K562 (cell line): ENCODE measurements around the gene BNIP5. TPM values are rescaled to one million over a fixed set of nuclear protein-coding genes. Genes with fewer than 3 reads are reported as not detected.
A peak's percentile ranks its signal among the peaks of the same experiment; 100 is the strongest.

Experiments
- BMI1 ChIP-seq: fragments of 150-350 bp; IDR thresholded peaks from 2 replicates; pipeline ENCODE4 v1.6.1; 2014; ENCODE audit warnings: low read length
- CREB3 ChIP-seq: fragments of 450-650 bp; conservative IDR thresholded peaks from 2 replicates; pipeline ENCODE4 v1.6.1; 2016; ENCODE audit warnings: missing genetic modification characterization, low read depth, mild to moderate bottlenecking, missing compliant biosample characterization, moderate library complexity
- DDX20 ChIP-seq: fragments of 450-650 bp; IDR thresholded peaks from 2 replicates; pipeline ENCODE4 v1.6.1; 2016; ENCODE audit warnings: missing genetic modification characterization, low read depth, mild to moderate bottlenecking, missing compliant biosample characterization, moderate library complexity
- DNMT1 ChIP-seq: fragments of 450-650 bp; IDR thresholded peaks from 2 replicates; pipeline ENCODE4 v1.6.1; 2016; ENCODE audit warnings: antibody characterized with exemption, mild to moderate bottlenecking
- EWSR1 ChIP-seq: fragments of 450-650 bp; IDR thresholded peaks from 2 replicates; pipeline ENCODE4 v1.6.1; 2018; ENCODE audit warnings: borderline replicate concordance, mild to moderate bottlenecking, low read depth, moderate library complexity; ENCODE audit not compliant: partially characterized antibody
- MAFG ChIP-seq: fragments of 450-650 bp; conservative IDR thresholded peaks from 2 replicates; pipeline ENCODE4 v1.6.1; 2016; ENCODE audit warnings: missing genetic modification characterization, missing compliant biosample characterization
- MTA2 ChIP-seq: fragments of 450-650 bp; IDR thresholded peaks from 2 replicates; pipeline ENCODE4 v1.6.1; 2016; ENCODE audit warnings: low read depth
- NR3C1 ChIP-seq: sonication (generic); formaldehyde crosslinking; IDR thresholded peaks from 2 replicates; pipeline ENCODE4 v1.8.1; 2022; ENCODE audit warnings: missing genetic modification reagents
- STAT5A ChIP-seq: IDR thresholded peaks from 2 replicates; pipeline ENCODE4 v1.6.1; 2012; ENCODE audit warnings: low read length, inconsistent platforms, borderline replicate concordance
- ZNF253 ChIP-seq: fragments of 250-450 bp; sonication (Bioruptor Pico); conservative IDR thresholded peaks from 2 replicates; pipeline ENCODE4 v1.6.1; 2021; ENCODE audit warnings: mild to moderate bottlenecking
- ZNF644 ChIP-seq: fragments of 200-800 bp; sonication (Bioruptor generic); IDR thresholded peaks from 2 replicates; pipeline ENCODE4 v1.6.1; 2016; ENCODE audit warnings: low read depth, missing genetic modification characterization, missing compliant biosample characterization
- ZNF766 ChIP-seq: fragments of 200-800 bp; sonication (Bioruptor generic); conservative IDR thresholded peaks from 2 replicates; pipeline ENCODE4 v1.6.1; 2016; ENCODE audit warnings: missing genetic modification characterization, missing compliant biosample characterization
- polyA plus RNA-seq, 8 experiments: library from polyadenylated mRNA; depleted of rRNA in 4 of 8; stranded (reverse) in 5 of 8; unstranded in 3 of 8; fragments of >200 nt; fragmentation: Nextera tagmentation in 2 of 8; fragmentation: Illumina TruSeq in 1 of 8; extraction: Ambion mirVana in 2 of 8; extraction: Trizol in 1 of 8; gene quantifications; 2 replicates each; pipeline versions ENCODE4 v1.2.1 to v1.2.3, GENCODE V29; 2011 to 2014; ENCODE audit warnings: inconsistent platforms in 1 of 8, missing spikeins in 1 of 8
- total RNA-seq, 7 experiments: library from RNA; depleted of rRNA in 6 of 7; stranded (reverse); fragments of >200 nt in 6 of 7; fragmentation: Illumina TruSeq in 2 of 7; extraction: Trizol in 2 of 7; gene quantifications; 2 replicates each; pipeline versions ENCODE4 v1.2.1 to v1.2.3, GENCODE V29; 2011 to 2021; ENCODE audit warnings: low replicate concordance in 1 of 7
- TF ChIP-seq, protein P1 (sequence below): sonication (generic); formaldehyde crosslinking; IDR thresholded peaks from 2 replicates; pipeline ENCODE4 v1.8.1; 2023; ENCODE audit warnings: missing genetic modification reagents, mild to moderate bottlenecking, borderline replicate concordance

Gene BNIP5
- total and polyA plus RNA-seq, 9 of the 15 experiments (the other 6 are each of a cell fraction or from before 2014, with no cell fraction given) = not detected

DNA sequence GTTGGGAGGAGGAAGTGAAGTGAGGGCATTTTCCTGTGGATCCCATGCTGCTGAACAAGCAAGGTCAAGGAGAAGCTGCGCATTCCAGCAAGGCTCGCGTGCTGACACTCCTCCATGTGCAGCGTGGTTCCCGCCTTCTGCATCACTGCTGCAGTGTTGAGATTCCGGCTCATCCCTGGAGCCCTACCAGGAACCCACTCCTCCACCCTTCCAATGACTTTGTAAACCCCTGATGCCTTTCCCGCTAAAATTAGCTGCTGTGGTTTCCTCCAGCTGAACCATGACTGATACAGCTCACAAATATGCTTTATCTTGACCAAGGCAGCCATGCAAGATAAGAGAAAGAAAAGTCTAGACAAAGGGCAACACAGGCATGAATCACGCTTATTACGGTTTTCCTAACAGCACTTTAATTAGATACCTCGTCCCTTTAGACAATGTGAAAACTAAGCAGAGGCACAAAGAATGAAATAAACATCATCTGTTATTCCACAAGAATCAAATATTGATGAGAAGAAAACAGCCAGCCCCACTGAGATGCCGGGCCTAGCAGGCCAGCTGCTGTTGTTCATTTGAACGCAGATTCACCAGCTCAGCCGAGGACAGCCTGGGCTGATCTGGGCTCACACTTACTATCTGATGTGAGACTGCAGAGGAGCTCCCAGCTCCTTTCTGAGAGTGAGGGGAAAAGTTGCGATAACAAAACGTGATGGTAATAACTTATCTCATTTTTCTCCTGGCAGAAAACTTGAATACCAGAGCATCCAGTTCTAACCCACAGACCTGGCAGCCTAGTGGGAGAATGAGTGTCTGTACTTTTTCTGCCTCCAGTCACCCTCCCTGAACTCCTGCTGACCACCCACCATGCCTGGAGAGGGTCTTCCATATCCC lies 14.2 kb upstream of the BNIP5 start (continued):
- TF ChIP-seq NR3C1 (no peak), CREB3 (no peak), ZNF253 (CRISPR knock-in tag) (no peak), DDX20 (tag) (0 out of 2 replicates have a peak, but pooled peaks have one; percentile 29), EWSR1 (no peak), ZNF644 (tag) (peak; percentile 87), DNMT1 (no peak), BMI1 (no peak), STAT5A (peak; percentile 80), MAFG (tag) (peak; percentile 57), MTA2 (peak; percentile 93), ZNF766 (CRISPR knock-in tag) (peak; percentile 88)
- TF ChIP-seq, protein P1, sequence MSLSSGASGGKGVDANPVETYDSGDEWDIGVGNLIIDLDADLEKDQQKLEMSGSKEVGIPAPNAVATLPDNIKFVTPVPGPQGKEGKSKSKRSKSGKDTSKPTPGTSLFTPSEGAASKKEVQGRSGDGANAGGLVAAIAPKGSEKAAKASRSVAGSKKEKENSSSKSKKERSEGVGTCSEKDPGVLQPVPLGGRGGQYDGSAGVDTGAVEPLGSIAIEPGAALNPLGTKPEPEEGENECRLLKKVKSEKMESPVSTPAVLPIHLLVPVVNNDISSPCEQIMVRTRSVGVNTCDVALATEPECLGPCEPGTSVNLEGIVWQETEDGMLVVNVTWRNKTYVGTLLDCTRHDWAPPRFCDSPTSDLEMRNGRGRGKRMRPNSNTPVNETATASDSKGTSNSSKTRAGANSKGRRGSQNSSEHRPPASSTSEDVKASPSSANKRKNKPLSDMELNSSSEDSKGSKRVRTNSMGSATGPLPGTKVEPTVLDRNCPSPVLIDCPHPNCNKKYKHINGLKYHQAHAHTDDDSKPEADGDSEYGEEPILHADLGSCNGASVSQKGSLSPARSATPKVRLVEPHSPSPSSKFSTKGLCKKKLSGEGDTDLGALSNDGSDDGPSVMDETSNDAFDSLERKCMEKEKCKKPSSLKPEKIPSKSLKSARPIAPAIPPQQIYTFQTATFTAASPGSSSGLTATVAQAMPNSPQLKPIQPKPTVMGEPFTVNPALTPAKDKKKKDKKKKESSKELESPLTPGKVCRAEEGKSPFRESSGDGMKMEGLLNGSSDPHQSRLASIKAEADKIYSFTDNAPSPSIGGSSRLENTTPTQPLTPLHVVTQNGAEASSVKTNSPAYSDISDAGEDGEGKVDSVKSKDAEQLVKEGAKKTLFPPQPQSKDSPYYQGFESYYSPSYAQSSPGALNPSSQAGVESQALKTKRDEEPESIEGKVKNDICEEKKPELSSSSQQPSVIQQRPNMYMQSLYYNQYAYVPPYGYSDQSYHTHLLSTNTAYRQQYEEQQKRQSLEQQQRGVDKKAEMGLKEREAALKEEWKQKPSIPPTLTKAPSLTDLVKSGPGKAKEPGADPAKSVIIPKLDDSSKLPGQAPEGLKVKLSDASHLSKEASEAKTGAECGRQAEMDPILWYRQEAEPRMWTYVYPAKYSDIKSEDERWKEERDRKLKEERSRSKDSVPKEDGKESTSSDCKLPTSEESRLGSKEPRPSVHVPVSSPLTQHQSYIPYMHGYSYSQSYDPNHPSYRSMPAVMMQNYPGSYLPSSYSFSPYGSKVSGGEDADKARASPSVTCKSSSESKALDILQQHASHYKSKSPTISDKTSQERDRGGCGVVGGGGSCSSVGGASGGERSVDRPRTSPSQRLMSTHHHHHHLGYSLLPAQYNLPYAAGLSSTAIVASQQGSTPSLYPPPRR = peak; percentile 68; the same call in 1 of the 2 replicates
